Astrocyte (in vitro differentiated cells and primary cell): ENCODE measurements around the gene CAPRIN2.

ENCODE experiments used
- EZH2 ChIP-seq: IDR thresholded peaks from 2 replicates; pipeline ENCODE4 v1.6.1; 2012; ENCODE audit warnings: mild to moderate bottlenecking, low read length, inconsistent platforms; ENCODE audit not compliant: insufficient read depth
- TF ChIP-seq, protein P1 (sequence below): IDR thresholded peaks from 2 replicates; pipeline ENCODE4 v1.5.1; 2011; ENCODE audit warnings: low read depth, mild to moderate bottlenecking, inconsistent platforms, low read length, moderate library complexity; ENCODE audit not compliant: insufficient read depth

DNA sequence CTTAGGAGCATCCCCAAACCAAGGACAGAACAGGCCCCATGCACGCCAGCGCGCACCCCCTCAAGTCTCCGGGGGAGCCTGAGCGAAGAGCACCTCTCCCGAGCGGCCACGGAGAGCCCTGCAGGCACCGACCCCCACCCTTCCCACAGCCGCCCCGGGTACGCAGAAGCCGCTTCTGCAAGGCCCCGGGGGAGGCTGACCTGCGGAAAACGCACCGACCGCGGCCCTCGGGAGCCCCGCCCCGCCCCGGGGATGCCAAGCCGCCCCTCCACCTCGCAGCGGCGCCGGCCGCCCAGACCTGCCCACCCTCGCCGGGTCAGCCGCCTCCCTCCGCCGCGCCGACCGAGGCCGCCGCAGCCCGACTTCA is 385 bp downstream of the CAPRIN2 start:
- TF ChIP-seq EZH2 = no peak
- TF ChIP-seq, protein P1, sequence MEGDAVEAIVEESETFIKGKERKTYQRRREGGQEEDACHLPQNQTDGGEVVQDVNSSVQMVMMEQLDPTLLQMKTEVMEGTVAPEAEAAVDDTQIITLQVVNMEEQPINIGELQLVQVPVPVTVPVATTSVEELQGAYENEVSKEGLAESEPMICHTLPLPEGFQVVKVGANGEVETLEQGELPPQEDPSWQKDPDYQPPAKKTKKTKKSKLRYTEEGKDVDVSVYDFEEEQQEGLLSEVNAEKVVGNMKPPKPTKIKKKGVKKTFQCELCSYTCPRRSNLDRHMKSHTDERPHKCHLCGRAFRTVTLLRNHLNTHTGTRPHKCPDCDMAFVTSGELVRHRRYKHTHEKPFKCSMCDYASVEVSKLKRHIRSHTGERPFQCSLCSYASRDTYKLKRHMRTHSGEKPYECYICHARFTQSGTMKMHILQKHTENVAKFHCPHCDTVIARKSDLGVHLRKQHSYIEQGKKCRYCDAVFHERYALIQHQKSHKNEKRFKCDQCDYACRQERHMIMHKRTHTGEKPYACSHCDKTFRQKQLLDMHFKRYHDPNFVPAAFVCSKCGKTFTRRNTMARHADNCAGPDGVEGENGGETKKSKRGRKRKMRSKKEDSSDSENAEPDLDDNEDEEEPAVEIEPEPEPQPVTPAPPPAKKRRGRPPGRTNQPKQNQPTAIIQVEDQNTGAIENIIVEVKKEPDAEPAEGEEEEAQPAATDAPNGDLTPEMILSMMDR = no peak
